Cardiac fibroblast (primary cell): ENCODE measurements around the gene TCP11L1.

Source experiments
- DNase-seq, 2 donors: peaks; one replicate each; pipeline versions ENCODE4 v3.0.0 to v3.0.0-alpha.2; 2010; ENCODE audit warnings: low read depth in 2 of 2
- H3K4me3 ChIP-seq, 2 donors: replicated peaks in 1 of 2; 1 replicate in 1 of 2; 2 replicates in 1 of 2; pipeline ENCODE4 v1.5.1; 2011; ENCODE audit warnings: low read depth in 2 of 2, low read length in 2 of 2, mild to moderate bottlenecking in 2 of 2, moderate library complexity in 1 of 2
- CTCF ChIP-seq: IDR thresholded peaks from one replicate; pipeline ENCODE4 v1.5.1; 2011; ENCODE audit warnings: low read depth, mild to moderate bottlenecking, low read length, inconsistent platforms

Gene TCP11L1

GRCh38 chr11:33064866-33065265 lies 25.5 kb downstream of the TCP11L1 start:
- H3K4me3 ChIP-seq, result no peak overlapping the region
- TF ChIP-seq CTCF, result no peak
- no peak for DNase-seq

- peak; percentile 95 for TF ChIP-seq CTCF
- peak; percentile 68 to 75 for DNase-seq
- no peak overlapping the region for H3K4me3 ChIP-seq
Observed at GRCh38 chr11:33065445-33066178, 26.2 kb downstream of the TCP11L1 start.

- TF ChIP-seq CTCF, result no peak
- DNase-seq, result no peak
- no peak overlapping the region for H3K4me3 ChIP-seq
Observed at GRCh38 chr11:33067294-33067693, 27.9 kb downstream of the TCP11L1 start.

- TF ChIP-seq CTCF, result no peak
- H3K4me3 ChIP-seq, result no peak overlapping the region
- no peak for DNase-seq
Observed at GRCh38 chr11:33068611-33069340, 29.4 kb downstream of the TCP11L1 start.

- no peak for DNase-seq
- TF ChIP-seq CTCF, result no peak
- H3K4me3 ChIP-seq, result no peak overlapping the region
Observed at GRCh38 chr11:33072465-33072864, 33.1 kb downstream of the TCP11L1 start.

GRCh38 chr11:33083918-33084317 lies 44.5 kb downstream of the TCP11L1 start:
- H3K4me3 ChIP-seq, result no peak overlapping the region
- no peak for TF ChIP-seq CTCF
- no peak for DNase-seq

- DNase-seq, result no peak
- no peak for TF ChIP-seq CTCF
- no peak overlapping the region for H3K4me3 ChIP-seq
Observed at GRCh38 chr11:33086017-33086416, 46.6 kb downstream of the TCP11L1 start.
